K562 (cell line): Measurements from ENCODE around the gene TBC1D2B. TPM values are rescaled to one million over a fixed set of nuclear protein-coding genes. Genes with fewer than 3 reads are reported as not detected.

Experiments used
- ATAC-seq: fragments of 200-7000 bp; cut with Tn5 transposase; 3 replicates; pipeline ENCODE4 v1.9.1; 2020; ENCODE audit warnings: moderate library complexity
- BruUV-seq: library from RNA; stranded (reverse); fragments of 400-500 nt; replicated peaks from 2 replicates; lab custom pipeline; 2021; lab: Mats Ljungman, UMichigan
- CTCF ChIA-PET: fragments of 300-600 bp; formaldehyde crosslinking; extraction: SDS; loops from one replicate; lab custom pipeline; 2021; ENCODE audit warnings: low intra/inter-chr PET ratio; lab: Yijun Ruan, JAX
- POLR2A ChIA-PET: fragments of 300-600, 350-650 bp; sonication (Branson Sonifier 250); formaldehyde crosslinking; extraction: SDS; loops from one replicate; lab custom pipeline; 2021; ENCODE audit warnings: antibody characterized with exemption, inconsistent platforms; lab: Yijun Ruan, JAX
- DNase-seq, 4 experiments: peaks; one replicate each; pipeline versions ENCODE4 v3.0.0 to v3.0.0-alpha.2; 2011 to 2018; ENCODE audit warnings: low spot score in 3 of 4, mixed read lengths in 3 of 4; ENCODE audit errors: extremely low read depth in 1 of 4
- FAIRE-seq: peaks from 2 replicates; lab custom pipeline; 2011; peaks lifted over from hg19 to GRCh38; lab: Jason Lieb, UNC
- H2AFZ ChIP-seq: 2 replicates; pipeline ENCODE4 v1.6.0; 2011; ENCODE audit warnings: low read depth, low read length, control low read depth, inconsistent platforms
- H3K27ac ChIP-seq: fragments of 200-600 bp; 3 replicates; pipeline ENCODE4 v1.8.0; 2011; ENCODE audit warnings: low read depth, mild to moderate bottlenecking, control low read depth, inconsistent platforms, low read length, moderate library complexity, mixed read lengths; ENCODE audit errors: extremely low read depth
- H3K27me3 ChIP-seq, 2 experiments: fragments of 300-600 bp in 1 of 2; 2 replicates in 1 of 2; 3 replicates in 1 of 2; pipeline versions ENCODE4 v1.6.0 to v1.8.0; 2011; ENCODE audit warnings: inconsistent platforms in 2 of 2, low read length in 2 of 2, mild to moderate bottlenecking in 1 of 2, mixed read lengths in 1 of 2, moderate library complexity in 1 of 2; ENCODE audit not compliant: control insufficient read depth in 2 of 2, insufficient read depth in 2 of 2
- H3K36me3 ChIP-seq: fragments of 300-600 bp; 3 replicates; pipeline ENCODE4 v1.8.0; 2011; ENCODE audit warnings: mild to moderate bottlenecking, low read length, inconsistent platforms; ENCODE audit not compliant: control insufficient read depth, insufficient read depth
- H3K4me1 ChIP-seq, 2 experiments: fragments of 200-600 bp in 1 of 2; replicated peaks in 1 of 2; 2 replicates in 1 of 2; 3 replicates in 1 of 2; pipeline versions ENCODE4 v1.5.1 to v1.8.0; 2011; ENCODE audit warnings: inconsistent platforms in 2 of 2, low read length in 2 of 2, mild to moderate bottlenecking in 1 of 2, mixed read lengths in 1 of 2, moderate library complexity in 1 of 2; ENCODE audit not compliant: control insufficient read depth in 2 of 2, insufficient read depth in 2 of 2
- H3K4me2 ChIP-seq: 2 replicates; pipeline ENCODE4 v1.6.1; 2011; ENCODE audit warnings: low read length, control low read depth, inconsistent platforms, mixed read lengths; ENCODE audit not compliant: insufficient read depth
- H3K4me3 ChIP-seq: fragments of 200-600 bp; sonication (generic), shearing (Covaris generic); 2 replicates; pipeline ENCODE4 v1.5.1; 2016; ENCODE audit warnings: control low read depth, inconsistent platforms
- H3K79me2 ChIP-seq: fragments of 200-600 bp; 3 replicates; pipeline ENCODE4 v1.8.0; 2011; ENCODE audit warnings: low read length, inconsistent platforms; ENCODE audit not compliant: control insufficient read depth, insufficient read depth
- H3K9ac ChIP-seq, 2 experiments: 2 replicates each; pipeline versions ENCODE4 v1.6.0 to v1.6.1; 2011; ENCODE audit warnings: low read depth in 2 of 2, low read length in 2 of 2, control low read depth in 1 of 2, inconsistent platforms in 1 of 2, mild to moderate bottlenecking in 1 of 2, mixed read lengths in 1 of 2; ENCODE audit not compliant: insufficient read depth in 1 of 2
- H3K9me1 ChIP-seq: one replicate; pipeline ENCODE4 v1.6.0; 2011; ENCODE audit warnings: inconsistent platforms, mild to moderate bottlenecking, low read length, moderate library complexity; ENCODE audit not compliant: control insufficient read depth, insufficient read depth
- H3K9me3 ChIP-seq: replicated peaks from 2 replicates; pipeline ENCODE4 v1.5.1; 2011; ENCODE audit warnings: low read depth, low read length, inconsistent platforms; ENCODE audit not compliant: control insufficient read depth, insufficient read depth
- H4K20me1 ChIP-seq: replicated peaks from 2 replicates; pipeline ENCODE4 v1.6.1; 2011; ENCODE audit warnings: low read length, inconsistent platforms, mixed read lengths; ENCODE audit not compliant: control insufficient read depth, insufficient read depth
- ATF3 ChIP-seq, 2 experiments: fragments of 450-650 bp in 1 of 2; sonication (generic) in 1 of 2; formaldehyde crosslinking in 1 of 2; IDR thresholded peaks in 1 of 2; conservative IDR thresholded peaks in 1 of 2; 2 replicates each; pipeline versions ENCODE4 v1.6.1 to v1.8.1; 2016 to 2023; ENCODE audit warnings: mild to moderate bottlenecking in 2 of 2, moderate library complexity in 2 of 2, inconsistent platforms in 1 of 2, missing genetic modification reagents in 1 of 2
- CUX1 ChIP-seq: fragments of 200-800 bp; sonication (Bioruptor generic); IDR thresholded peaks from 2 replicates; pipeline ENCODE4 v1.6.1; 2016; ENCODE audit warnings: missing genetic modification characterization, missing compliant biosample characterization
- FOSL1 ChIP-seq: fragments of 200-800 bp; sonication (Bioruptor generic); conservative IDR thresholded peaks from 2 replicates; pipeline ENCODE4 v1.6.1; 2016; ENCODE audit warnings: missing genetic modification characterization, missing compliant biosample characterization
- WGBS: fragments of 100-300 bp; shearing (Covaris generic); methylation state at CpG from one replicate; pipeline ENCODE4 v1.1.6; 2016; ENCODE audit warnings: low coverage, mixed read lengths; ENCODE audit not compliant: insufficient coverage; ENCODE audit errors: missing lambda C conversion rate; 5-methylcytosine and 5-hydroxymethylcytosine counted together
- in situ Hi-C: fragments of 300-500 bp; cut with MboI; formaldehyde crosslinking; loops from 4 replicates; pipeline ENCODE4 v1.15.0; 2018; ENCODE audit warnings: inconsistent platforms, mixed read lengths
- intact Hi-C: fragments of 100-400 bp; cut with micrococcal nuclease; formaldehyde crosslinking; loops from 2 replicates; pipeline ENCODE4 v1.14.2; 2022
- polyA plus RNA-seq, 8 experiments: library from polyadenylated mRNA; depleted of rRNA in 4 of 8; stranded (reverse) in 5 of 8; unstranded in 3 of 8; fragments of >200 nt; fragmentation: Nextera tagmentation in 2 of 8; fragmentation: Illumina TruSeq in 1 of 8; extraction: Ambion mirVana in 2 of 8; extraction: Trizol in 1 of 8; gene quantifications; 2 replicates each; pipeline versions ENCODE4 v1.2.1 to v1.2.3, GENCODE V29; 2011 to 2014; ENCODE audit warnings: inconsistent platforms in 1 of 8, missing spikeins in 1 of 8
- total RNA-seq, 7 experiments: library from RNA; depleted of rRNA in 6 of 7; stranded (reverse); fragments of >200 nt in 6 of 7; fragmentation: Illumina TruSeq in 2 of 7; extraction: Trizol in 2 of 7; gene quantifications; 2 replicates each; pipeline versions ENCODE4 v1.2.1 to v1.2.3, GENCODE V29; 2011 to 2021; ENCODE audit warnings: low replicate concordance in 1 of 7

TBC1D2B gene
- total and polyA plus RNA-seq, 9 of the 15 experiments (the other 6 are each of a cell fraction or from before 2014, with no cell fraction given): 0.15 to 16.3 (median 8.9) TPM

GRCh38 chr15:78082743-78083110 is 5.2 kb upstream of the TBC1D2B start:
- H4K20me1 ChIP-seq: no peaks in the 10 kb centered on the region
- 50% methylated on average over 1 of the region's 1 CpG for WGBS
- no peaks in the 10 kb centered on the region for H3K9me3 ChIP-seq
- ChIA-PET POLR2A (no interaction called here), CTCF (no interaction called here)
- no peak overlapping the region for H3K9ac ChIP-seq
- no peak overlapping the region for H3K27ac ChIP-seq
- in situ Hi-C loops (no loop called here), intact Hi-C loops (no loop called here)
- no peak overlapping the region for H3K4me3 ChIP-seq
- peak overlapping the region; percentile 69; the same call in 1 of the 2 replicates for H2AFZ ChIP-seq
- TF ChIP-seq FOSL1 (tag): 0 out of 2 replicates have a peak, but pooled peaks have one; percentile 5
- 0 out of 2 replicates have a peak, but pooled peaks have one; percentile 0 for TF ChIP-seq ATF3 (IDR thresholded peaks at IDR 0.05)
- TF ChIP-seq ATF3 (CRISPR knock-in tag; conservative IDR thresholded peaks at IDR 0.05): no peak
- TF ChIP-seq CUX1 (CRISPR knock-in tag): no peak
- DNase-seq: no peak
- H3K79me2 ChIP-seq: no peaks in the 10 kb centered on the region
- no TSS peak for BruUV-seq
- no peaks in the 10 kb centered on the region for H3K27me3 ChIP-seq
- ATAC-seq: peak; percentile 21; the same call in 2 of the 3 replicates
- H3K9me1 ChIP-seq: no peaks in the 10 kb centered on the region
- no peaks in the 10 kb centered on the region for H3K36me3 ChIP-seq
- no peak overlapping the region for H3K4me2 ChIP-seq
- H3K4me1 ChIP-seq: 0 out of 5 replicates have a peak, but pooled peaks cover 0 to 3% of the 10 kb centered on the region in 2 experiments
- no peak for FAIRE-seq
